HT1080 (cell line): ENCODE results near the gene NISCH. TPM values are rescaled to one million over a fixed set of nuclear protein-coding genes. Genes with fewer than 3 reads are reported as not detected.

Experiments used
- DNase-seq: peaks from one replicate; pipeline ENCODE4 v3.0.0-alpha.2; 2015; ENCODE audit warnings: low read depth
- polyA plus RNA-seq, 2 experiments: library from polyadenylated mRNA; depleted of rRNA; stranded (reverse); fragments of >200 nt; gene quantifications; 2 replicates each; pipeline ENCODE4 v1.2.3, GENCODE V29; 2015
- total RNA-seq: library from RNA; depleted of rRNA; stranded (reverse); fragments of >200 nt; shearing (Covaris generic); gene quantifications from 2 replicates; pipeline ENCODE4 v1.2.3, GENCODE V29; 2014; rRNA removed

NISCH gene
- total RNA-seq: 19.1 and 21.0 TPM in 2 replicates
- polyA plus RNA-seq (2015; cell fraction: cytosol; rRNA removed): 12.4 and 13.3 TPM in 2 replicates
- 115 and 131 TPM in 2 replicates for polyA plus RNA-seq (2015; cell fraction: nucleus; rRNA removed)

DNA sequence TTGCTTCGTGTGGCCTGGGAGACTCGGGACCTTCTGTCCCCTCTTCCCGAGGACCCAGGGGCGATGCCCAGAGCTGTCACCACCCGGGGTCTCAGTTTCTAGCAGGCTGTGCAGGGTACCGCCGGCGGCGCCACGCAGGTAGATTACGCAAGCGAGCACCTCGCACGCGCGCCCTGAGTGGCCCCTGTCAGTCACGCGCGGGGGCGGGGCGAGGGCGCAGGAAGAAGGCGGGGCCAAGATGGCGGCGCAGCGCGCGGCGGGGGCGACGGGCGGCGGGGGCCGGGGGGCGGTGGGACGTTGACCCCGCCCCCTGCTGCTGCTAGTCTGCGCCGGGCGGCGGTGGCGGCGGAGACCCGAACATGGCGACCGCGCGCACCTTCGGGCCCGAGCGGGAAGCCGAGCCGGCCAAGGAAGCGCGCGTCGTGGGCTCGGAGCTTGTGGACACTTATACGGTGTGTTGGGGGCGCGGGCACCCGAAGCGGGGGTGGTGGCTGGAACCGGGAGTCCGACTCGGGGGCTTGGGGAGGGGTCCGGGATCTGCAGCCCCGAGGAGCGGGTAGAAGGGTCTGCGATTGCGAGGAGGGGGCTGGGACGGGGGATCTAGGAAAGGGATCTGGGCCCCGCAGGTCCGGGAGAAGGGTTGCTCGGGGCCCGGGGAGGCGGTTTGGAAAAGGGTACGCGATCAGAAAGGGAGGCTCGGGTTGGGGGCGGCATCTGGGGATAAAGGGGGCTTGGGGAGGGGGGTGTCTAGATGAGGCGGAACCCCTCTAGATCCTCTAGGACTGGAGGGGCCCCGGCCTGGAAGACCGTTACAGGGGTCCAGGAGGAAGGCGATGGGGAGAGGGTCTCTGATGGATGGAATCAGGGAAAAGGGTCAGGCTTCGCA, at the start of gene NISCH:
NISCH (plus strand) TSS at position 322 of the 886 bp plus-strand sequence; CDS start at position 360, 38 bp downstream.
- DNase-seq: peak; percentile 34

DNA sequence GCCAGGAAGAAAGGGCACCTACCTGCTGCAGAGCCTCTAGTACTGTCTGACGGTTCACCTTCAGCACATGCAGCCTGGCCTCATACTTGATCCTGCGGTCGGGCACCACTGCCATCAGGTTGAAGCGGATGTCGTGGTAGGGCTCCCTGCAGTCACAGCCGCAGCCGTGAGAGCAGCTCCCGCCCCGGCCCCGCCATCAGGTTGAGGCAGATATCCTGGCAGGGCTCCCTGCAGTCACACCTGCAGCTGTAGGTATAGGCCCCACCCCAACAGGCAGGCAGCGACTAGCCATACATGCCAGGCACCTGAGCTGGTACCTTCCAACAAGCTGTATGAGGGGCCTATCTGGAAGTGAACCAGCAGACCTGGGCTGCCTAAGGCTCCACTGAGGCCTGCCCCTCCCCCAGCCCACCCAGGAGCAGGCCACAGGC, 49.2 kb upstream of the NISCH start:
- DNase-seq: no peak

DNA sequence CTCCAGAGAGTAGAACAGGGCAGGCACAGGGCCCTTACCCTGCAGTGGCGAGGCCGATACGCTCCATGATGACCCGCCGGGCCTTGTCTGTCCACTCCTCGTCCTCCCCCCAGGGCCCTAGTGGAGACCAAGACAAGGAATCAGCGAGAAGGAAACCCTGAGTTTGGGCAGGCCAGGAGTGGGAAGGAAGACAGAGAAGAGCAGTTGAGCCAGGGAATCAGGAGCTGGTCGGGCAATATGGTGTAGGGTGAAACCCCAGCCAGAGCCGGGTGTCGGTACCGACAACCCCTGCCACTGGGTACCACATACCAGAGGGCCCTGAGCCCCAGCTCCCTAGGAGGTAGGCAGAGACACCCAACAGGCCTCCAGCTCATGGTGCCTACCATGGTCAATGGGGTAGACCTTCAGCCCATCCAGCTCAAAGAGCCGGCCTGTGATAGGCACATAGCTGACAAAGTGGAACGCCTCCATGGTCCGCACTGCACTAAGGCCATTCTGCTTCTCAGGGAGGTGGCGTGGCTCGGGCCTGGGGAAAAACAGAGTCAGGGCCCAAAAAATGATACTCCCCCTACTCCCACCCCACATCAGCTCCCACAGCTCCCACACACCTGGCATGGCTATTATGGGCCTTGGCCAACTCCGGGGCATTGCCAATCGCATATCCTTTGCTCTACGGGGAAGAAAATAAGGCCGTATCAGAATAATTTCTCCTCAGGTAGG, 48.5 kb upstream of the NISCH start:
- no peak for DNase-seq

DNA sequence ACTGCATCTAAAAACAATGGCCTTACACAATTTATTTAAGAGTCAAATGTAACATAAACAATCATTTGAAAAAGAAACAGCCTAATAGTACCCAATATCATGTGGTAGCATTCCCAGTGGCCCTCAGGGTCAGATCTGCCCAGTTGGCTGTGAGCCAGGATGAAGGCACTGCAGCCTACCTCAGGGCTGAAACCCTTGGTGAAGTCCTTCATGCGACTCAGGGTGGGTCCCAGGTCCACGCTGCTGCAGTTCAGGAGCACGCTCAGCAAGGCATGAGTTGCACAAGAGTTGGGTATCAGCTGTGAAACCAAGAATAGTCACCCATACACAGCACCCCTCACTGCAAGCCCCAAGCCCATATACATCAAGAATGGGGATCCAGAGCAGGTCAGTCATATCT, 47.6 kb upstream of the NISCH start:
- DNase-seq: no peak

DNA sequence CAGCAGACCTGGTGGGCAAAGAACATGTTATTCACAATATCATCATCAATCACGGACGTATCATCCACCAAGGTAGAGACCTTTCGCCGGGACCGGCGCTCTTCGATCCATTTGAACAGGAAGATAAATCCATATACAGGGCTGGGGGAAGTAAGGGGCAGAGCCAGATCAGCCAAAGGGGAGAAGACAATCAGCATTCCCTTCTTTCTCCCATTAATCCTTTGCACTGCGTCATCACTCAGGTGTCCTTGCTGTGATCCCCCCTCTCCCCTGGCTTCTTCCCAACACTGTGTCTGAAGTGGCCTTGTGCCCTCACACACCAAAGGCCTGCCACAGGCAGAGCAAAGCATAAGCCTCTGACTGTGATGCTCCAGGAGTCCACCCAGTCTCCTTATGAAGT, 46.9 kb upstream of the NISCH start:
- no peak for DNase-seq

DNA sequence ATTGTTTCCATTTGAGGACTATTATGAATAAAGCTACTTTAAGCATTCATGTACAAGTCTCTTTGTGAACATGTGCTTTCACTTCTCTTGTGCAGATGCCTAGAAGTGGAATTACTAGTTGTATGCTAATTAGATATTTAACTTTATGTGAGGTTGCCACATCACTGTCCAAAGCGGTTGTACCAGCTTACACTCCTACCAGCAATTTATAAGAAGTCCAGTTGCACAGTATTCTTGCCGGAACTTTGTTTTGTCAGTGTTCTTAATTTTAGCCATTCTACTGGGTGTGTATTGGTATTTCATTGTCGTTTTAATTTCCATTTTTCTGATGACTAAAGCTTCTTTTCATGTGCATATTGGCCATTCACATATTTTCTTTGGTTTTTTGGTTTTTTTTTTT, 39.6 kb upstream of the NISCH start:
- no peak for DNase-seq

DNA sequence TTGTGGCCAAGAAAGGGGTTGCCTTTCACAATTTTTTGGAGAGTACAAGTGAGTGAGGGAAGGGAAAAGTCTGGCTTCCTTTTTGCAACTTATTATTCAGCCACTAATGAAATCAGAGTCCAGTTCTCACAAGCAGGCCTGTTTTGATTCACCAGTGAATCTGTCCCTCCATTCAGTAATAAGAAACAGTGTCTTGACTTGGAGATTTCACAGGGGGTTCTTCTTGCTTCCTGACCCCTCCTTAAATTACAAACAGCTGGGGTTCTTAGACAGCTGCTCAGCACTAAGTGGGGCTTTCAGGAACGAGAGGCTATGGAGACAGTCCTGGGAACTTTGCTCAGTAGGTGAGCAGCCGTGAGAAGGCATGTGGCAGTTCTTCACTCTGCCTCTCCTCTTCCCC, 35.0 kb upstream of the NISCH start:
- no peak for DNase-seq

DNA sequence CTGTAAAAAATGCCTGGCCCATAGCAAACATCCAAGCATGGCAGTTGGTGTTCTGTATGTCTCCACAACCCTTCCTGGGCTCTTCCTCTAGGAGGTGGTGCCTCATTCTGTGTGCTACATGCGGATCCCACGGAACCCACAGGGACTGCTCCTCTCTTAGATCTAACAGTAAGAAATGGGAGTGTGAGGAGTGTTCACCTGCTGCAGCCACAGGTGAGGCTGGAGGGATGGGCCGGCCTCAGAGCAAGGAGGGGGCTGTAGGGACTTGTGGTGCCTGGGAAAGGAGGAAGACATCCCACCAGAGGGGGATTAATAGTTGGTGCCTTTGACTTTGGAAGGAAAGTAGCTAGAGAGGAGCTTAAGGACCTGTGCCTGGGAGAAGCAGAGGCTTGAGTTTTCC, 32.7 kb upstream of the NISCH start:
- DNase-seq: no peak

DNA sequence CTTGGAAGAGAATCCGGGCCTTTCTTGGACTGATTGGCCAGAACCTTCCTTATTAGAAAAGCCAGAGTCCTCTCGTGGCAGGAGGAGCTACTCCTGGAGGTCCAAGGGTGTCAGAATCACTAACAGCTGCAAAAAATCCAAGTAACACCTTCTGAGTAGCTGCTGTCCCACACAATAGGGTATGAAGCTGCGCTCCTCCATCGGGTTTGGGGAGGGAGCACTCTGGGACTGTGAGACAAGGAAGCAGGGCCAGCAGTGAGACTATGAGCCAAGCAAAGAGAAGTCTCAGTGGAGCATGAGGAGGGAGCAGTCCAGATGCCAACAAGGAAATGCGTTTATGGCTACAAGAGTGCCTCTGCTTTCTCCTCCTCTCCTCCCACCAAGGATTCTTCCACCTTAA, 32.2 kb upstream of the NISCH start:
- DNase-seq: no peak

DNA sequence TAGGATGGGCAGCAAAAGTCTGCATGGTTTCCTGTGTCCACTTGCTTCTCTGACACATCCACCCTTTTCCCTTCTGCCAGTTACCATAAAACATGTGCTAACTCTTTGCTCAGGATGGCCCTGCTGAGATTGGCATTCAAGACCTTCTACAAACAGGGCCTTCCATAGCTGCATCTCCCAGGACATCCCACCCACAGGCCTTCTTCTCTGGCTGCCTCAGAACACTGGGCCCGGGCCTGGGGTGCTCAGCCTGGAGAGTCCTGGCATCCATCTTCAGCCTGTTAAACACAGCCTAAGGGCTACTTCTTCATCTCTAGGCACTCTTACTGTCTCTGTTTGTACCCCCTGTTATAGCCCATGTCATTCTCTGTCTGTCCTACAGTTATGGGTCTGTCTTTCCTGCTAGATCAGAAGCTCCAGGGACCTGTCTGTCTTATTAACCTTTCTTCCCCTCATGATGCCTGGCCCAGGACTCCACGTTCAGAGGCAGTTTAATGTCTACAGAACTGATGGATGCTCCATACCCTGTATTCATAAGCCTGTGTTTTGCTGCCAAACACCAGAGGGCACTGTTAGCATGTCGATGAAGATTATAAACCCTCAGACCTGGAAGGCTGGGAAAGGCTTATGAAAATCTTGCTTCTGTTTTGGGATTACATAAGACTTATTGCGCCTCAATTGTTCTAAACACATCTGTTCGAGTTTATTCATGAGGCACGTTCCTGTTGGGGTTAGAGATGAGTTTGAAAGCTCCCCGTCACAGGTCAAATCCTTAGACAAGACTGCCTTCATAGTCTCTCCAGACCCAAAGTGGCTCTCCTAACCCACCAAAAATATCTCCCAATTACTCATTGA, 27.0 kb upstream of the NISCH start:
- peak; percentile 43 for DNase-seq

DNA sequence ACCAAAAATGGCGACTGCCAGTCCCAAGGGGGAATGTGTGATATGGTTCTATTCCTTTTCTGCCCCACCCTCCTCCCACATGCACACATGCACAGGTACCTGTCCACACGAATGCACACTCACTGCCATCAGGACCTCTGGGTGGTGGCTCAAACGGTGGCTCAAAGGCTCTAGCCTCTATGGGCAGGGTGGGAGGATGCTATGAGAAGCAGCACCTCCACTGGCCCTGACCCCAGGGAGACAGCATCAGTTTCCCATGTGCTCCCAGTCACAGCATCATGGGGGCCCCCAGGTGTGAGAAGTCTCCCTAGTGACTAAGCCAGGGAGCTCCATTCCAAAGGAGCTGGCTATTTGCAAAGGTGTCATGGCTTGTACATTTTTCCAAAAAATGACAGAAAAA, 26.4 kb upstream of the NISCH start:
- DNase-seq: no peak

DNA sequence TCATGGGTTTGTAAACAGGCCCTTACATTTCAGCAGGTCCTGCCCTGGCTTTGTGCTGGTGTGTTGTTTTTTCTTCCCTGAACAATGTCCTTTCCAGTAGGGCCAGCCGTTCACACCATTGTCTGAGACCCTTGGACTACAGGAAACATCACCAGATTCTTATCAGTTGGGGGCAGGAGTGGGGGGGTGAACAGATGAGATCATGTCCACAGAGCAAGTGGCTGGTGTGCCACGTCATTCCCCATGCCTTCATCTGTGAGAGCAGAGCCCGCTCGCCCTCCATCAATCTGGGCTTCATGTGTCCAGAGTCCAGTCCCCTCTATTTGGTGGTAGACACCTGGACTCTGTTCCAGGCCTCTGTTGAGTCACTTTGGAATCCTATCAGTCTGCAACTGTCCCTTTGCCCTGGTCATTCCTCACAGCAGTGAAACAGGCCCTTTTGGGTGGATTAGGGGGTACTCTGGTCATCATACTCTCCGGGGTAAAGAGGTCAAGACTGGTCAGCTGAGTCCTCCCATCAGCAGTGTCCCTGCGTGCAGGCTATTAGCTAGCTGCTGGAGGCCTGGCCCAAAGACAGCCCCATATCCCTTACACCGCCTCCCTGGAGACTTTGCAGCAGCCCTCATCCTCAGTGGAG, 25.5 kb upstream of the NISCH start:
- DNase-seq: peak; percentile 43

DNA sequence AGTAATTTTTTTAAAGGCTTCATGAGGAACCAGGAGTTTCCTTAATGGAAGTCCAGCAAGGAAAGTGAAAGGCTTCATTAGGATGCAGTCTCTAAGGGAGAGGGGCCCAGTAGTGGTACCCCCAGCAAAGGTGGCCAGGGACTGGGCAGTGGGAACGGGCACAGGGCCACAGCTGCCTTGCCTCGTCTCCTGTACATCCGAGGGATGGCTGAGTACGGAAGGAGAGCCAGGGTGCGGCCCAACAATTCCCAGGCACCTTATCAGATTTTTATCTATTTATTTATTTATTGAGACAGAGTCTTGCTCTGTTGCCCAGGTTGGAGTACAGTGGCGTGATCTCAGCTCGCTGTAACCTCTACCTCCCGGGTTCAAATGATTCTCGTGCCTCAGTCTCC, 25.0 kb upstream of the NISCH start:
- DNase-seq: no peak

DNA sequence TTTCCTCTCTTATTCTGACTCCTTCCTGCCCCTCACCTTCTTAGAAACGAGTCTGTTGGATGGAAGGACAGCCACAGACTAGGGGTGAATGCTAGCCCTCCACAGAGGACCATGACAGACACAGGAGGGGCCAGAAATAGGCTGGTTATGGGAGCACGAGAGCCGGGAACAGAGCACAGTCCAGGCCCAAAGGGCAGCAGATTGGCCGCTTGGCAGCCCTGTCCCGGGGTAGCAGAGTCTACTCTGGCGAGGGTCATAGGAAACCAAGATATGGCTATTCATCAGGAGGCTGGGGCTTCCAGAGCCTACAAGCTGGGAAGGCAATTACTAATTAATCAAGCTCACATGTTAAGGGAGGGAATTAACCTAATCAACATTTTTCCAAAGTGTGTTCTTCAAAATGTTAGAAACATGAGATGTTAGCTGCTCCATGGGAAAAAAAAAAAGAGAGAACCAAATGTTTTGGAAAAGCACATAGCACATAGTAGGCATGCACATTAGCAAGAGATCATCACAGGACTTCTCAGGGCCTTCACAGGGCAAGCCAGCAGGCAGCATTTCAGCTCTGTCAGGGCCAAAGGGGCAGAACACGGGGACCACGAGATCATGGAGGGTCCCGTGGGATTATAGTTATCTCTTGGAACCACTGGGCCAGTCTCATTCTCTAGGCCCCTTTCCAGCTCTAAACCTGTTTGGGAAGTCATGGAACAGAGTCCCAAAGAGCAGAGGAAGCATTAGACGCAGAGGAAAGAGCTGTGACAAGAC, 23.8 kb upstream of the NISCH start:
- DNase-seq: no peak

DNA sequence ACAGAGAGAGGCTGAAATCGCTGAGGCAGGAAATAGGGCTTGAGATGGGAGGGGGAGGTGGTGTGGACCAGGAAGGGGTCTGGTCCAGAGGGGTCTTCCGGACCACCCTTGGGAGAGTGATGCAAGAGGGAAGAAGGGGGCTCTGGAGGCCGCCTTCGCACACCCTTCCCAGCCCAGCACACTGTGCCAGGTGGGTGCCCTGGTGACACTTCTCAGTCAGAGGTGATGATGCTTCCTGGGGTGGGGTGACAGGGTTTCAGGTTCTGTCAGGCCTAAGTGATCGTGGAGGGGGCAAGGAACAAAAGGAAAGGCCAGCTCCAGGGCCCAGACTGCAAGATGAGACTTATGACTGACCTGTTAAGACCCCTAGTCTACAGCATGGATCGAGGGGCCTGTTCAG, 23.2 kb upstream of the NISCH start:
- no peak for DNase-seq

DNA sequence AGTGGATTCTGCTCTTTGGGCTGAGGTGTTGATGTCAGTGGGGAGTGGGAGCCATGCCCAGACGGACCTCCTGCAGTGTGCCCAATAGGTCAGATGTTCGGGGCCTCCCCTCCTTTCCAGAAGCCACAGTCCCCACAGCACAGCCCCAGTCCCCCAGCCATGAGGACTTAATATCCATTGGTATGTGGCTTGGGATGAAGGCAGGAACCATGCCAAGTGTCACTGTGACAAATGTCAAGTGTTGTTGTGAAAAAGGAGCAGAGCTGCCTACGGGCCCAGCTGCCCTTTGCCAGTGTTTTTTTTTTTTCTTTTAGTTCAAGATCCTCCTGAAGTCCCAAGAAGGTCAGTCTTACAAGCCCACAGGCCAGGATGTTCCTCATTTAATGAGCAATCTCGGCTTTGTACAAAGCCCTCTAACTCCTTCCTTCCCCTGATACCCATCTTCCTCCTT, 22.7 kb upstream of the NISCH start:
- DNase-seq: no peak

DNA sequence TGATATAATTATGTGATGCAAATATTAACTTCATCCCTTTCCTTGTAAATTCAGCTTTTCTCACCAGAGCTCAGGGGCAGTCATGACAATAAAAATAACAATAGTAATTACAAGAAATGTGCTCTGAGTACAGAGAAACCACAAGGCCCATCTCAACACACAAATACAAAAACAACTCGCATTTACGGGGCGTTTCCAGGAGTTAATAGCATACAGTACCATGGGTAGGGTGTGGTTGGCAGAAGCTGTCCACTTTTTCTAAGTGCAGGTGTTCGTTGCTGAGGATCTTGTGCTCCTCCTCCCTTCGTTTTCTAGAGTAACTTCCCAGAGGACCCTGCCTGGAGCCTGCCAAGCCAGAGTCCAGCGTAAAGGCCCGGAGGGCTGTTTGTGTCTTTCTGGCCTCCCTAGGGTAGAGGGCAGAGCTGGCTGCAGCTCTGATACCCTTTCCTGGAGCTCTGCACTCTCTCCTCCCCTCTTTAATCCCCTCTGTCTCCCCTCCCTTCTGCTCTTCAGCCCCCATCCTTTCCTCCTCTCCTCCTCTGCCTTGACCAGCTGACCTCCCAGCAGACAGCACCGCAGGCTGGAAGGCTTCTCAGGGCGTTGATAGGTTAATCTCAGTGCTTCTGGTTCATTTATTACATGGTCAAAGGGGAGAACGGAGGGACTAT, 21.9 kb upstream of the NISCH start:
- no peak for DNase-seq

DNA sequence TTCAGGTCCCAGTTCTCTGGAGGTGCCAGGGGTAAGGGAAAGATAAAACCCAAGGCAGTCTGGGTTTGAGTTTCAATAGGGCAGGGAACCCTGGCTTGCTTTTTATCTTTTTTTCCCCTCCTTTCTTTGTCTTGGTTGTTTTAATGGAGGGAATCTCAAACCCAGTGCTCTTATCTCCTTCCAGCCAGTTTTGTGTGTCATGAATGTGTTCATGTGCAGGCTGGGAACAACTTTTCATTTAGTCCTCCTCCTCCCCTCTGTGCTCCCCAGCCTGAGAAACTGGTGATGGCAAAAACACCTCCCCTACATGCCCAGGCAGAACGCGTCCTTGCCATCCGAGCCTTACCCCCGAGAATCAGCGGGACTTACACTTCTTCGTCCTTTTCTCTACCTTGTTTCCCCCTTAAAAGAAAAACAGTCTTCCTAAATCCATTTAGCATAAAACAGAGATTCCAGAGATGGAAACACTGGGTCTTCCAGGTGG, 21.4 kb upstream of the NISCH start:
- DNase-seq: no peak

DNA sequence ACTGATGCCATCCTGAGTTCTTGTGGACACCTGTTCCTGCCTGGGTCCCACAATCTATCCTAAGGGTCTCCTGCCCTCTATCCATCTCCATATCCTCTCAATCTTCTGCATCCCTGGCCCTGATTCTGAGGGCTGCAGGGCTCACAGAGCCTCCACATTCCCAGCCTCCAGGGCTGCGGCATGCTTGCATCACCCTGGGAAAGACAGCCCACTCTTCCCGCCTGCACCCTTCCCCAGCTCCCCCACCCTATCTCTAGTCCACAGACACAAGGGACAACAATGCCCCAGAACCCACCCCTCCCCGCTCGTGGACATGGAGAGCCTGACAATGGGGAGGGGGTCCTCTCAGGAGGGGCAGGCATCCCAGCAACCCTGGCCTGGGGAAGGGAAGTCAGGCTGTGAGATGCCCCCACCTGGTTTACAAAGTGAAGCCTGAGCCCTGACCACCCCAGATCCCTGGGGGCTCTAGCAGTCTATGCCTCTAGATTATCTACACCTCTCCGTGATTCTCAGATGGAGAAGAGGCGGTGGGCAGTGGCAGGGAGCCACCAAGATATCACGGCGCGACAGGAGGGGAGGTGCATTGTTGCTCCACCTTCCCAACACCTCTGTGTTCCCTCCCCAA, 20.8 kb upstream of the NISCH start:
- DNase-seq: no peak
